MV-4-11 (cell line): ENCODE measurements around the gene ELFN1.
A peak's percentile ranks its signal among the peaks of the same experiment; 100 is the strongest.

ENCODE experiments used
- DNase-seq: peaks from one replicate; lab custom pipeline; 2025; lab: John Stamatoyannopoulos, UW

Gene ELFN1

DNA sequence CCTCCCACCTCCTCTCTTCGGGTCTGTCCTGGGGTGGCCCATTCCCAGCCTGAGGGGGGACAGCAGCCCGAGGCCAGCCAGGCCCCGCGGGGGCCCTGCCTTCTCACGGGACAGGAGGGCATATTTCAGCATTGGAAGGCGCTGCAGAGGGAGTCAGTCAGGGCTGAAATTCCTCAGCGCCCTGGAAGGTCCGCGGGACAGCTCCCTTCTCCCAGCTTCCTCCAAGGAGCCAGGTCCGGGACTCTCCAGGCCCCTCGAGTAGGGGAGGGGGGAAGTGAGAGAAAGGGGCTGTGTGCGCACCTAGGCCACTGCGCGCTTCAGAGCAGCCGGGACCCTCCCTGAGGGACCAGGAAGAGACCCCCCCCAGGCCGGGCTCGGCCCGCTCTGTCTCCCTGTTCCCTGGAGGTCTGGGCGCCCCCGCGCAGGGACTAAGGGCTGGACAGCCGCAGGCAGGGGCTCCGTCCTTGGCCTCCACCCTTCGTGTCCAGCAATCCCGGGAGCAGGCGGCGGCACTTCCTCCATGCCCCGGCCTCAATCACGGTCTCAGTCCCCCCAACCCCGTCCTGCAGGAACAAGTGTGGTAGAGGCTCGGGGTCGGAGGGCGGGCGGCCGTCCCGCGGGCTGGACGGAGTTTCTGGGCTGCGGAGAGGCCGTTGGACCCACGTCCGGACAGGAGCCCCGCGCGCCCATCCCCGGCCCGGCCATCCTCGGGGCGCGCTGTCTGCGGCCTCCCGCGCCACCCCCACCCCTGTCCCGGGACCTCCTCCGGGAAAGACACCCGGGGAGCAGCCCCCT lies 6.0 kb upstream of the ELFN1 start:
- no peak for DNase-seq

DNA sequence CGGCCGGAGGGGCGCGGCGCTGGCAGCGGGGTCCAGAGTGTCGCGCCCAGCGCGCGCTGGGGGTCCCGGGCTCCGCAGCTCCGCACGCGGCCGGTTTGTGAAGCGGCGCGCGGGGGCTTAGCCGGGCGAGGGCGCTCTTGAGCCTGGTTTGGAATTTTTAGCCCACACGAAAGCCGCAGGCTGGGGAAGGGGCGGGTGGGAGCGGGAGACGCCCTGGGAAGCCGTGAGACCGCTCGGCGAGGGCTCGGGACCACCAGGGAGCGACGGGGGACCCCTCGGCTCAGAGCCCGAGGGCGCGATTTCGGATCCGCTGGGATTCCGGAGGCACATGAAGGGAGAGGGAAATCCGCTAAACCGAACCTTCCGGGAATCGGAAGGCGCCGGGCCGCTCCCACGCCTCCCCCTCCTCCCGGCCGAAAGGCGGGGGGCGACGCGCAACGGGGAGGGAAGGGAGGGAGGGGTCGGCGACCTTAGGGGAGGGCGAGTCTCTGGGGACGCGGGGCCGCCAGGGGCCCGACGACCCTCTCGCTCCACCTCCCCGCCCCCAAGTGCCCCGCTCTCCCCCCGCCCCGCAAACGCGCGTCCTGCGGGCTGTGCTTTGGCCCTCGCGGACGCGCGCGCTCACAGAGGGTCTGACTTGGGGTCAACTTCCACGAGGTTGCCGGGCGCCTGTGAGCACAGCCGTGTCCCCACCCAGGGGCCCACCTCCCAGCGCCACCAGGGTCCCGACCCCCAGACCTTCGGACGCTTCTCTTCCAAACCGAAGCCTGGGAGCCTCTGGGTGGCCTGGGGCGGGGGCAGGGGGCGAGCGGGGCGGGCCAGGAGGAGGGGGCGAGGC lies 5.1 kb upstream of the ELFN1 start:
- peak; percentile 24 for DNase-seq

DNA sequence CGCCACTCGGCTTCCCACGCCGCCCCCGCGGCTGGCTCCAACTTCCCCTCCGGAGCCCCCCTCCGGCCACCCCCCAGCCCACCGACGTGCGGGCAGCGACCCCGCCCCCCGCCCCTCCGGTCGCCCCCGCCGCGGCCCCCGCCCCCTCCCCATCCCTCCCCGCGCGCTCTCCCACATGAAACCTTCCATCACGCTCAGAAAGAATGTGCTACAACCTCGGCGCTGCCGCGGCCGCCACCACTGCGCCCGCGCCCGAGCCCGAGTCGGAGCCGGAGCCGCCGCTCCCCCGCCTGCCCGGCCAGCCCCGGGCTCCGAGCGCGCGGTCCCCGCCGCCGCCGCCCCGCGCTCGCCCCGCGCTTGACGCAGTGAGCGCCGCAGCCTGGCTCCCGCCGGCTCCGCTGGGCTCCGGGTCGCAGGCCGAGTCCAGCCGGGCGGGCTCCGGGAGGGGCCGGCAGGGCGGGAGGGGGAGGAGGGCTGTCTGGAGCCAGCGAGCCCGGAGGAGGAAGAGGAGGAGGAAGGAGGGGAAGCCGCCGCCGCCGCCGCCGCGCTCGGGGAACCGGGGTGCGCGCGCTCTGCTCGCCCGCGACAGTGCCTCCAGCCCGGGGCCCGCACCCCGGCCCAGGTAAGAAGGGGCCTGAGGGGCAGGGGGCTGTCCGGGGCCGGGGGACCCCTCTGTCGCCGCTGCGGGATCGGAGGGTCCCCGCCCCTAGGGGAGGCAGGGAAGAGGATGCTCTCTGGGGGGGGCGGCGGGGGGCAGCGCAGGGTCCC lies 4.3 kb upstream of the ELFN1 start:
- no peak for DNase-seq

DNA sequence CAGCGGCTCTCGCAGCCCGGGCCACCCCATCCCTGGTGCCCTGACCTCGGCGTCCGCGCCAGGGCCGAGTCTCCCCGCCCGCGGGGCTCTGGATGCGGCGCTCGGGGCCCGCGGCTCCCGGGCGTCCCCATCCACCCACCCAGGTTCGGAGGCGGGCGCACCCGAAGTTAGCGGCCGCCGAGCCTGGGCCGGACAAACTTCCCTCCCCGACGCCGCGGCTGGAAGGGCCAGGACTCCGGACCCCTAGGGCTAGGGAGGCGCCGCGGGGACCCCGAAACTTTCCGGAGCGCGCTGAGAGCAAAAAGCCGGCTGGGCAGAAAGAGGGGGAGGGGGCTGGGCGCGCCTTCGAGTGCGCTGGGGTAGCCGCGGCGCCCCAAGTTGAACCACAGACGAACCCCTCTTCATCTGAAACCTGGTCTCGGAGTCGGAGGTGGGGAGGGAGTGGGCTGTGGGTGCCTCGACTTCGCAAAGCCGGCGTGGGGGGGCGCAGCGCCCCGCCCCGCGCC lies 3.7 kb upstream of the ELFN1 start:
- no peak for DNase-seq

DNA sequence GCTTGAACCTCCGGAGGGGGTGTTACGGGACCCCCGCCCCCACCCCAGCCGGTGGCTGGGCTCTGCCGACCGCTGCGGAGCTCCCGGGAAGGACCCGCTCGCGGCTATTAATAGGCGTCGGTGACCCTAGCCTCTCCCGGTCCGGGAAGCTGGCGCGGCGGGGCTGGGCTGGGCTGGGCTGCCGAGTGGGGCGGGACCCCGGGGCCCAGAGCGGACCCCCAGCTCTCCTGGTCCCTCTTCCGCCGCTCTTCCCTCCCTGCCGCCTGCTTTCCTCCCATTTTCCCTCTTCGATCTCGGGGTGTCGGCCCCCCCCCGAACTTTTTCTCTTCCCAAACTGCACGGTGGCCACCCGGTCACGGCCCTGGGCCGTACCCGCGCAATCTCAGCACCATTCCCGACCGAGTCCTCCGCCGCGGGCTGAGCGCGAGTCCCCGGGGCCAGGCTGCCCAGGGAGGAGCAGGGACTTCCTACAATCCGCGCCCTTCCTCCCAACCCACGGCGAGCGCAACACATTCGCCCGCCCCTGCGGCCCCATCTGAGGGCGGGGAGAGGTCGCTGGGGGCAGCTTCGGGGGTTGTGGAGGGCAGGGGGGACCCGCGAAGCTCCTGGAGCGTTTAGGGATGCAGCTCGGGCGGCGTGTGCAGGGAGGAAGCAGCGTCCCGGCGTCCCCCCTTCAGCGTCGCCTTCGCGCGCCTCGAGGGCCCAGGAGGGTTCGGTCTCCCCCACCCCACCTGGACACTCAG lies 3.1 kb upstream of the ELFN1 start:
- no peak for DNase-seq

DNA sequence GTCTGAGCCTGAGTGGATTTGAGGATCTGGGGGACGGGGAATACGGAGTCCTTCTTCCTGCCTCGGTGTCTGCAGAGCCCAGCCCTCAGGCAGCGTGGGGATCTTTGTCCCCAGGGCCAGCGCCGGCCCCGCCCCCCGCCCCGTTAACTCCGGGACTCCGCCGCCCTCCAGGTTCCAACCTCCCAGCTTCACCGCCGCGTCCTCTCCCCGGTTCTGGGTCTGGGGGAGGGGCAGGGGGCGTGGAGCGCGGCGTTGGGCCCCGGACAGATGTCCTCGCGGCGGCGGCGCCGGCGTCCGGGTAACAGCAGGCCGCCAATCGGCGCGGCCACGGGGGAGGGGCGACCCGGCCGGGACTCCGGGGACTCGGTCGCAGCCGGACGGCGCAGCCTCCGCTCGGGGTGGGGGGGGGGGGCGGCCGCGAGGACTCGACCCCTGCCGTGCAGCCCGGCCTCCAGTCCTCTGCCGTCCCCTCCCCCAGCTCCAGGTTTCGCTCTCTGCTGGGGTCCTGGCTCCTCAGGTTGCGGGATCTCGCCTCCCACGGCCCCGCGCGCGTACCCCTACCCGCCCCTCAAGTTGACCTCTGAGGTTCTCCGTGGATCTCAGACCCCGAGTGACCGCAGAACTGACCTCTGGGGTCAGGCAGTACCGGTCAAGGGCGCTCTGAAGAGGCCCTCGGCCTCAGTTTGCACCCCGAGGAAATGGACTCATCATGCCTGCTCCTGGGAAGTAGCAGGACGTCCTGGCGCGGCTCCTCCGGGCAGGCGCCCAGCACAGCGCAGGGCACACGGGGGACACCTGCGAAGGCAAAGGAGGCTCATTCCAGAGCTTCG lies 2.3 kb upstream of the ELFN1 start:
- DNase-seq = no peak

DNA sequence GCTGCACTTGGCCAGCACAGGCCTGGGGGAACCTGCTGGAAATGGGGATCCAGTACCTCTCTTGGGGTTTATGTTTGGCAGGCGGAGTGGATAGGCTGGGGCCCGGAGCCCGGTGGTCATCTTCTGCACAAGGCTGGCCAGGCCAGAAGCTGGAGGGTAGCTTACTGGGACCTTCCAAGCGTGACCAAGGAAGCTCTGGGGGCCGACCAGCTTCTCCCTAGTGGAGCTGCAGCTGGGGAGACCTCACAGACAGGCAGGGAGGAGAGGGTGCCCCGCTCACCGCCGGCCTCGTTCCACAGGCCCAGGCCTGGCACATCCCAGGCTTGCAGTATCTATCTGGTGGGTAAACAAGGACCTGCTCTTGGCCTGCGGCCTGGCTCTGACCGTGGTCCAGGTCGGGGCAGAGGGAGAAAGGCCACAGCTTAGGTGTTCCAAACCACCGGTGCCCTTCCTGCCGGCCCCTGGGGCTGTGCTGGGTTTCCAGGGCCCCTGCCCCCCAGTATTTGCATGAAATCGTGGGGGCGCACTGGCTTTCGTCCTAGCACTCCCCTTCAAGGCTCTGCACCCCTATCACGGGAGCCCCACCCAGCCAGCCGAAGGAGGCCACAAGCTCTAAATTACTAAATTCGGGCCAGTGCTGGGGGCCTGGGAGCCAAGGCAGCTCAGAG lies 1.5 kb upstream of the ELFN1 start:
- no peak for DNase-seq

DNA sequence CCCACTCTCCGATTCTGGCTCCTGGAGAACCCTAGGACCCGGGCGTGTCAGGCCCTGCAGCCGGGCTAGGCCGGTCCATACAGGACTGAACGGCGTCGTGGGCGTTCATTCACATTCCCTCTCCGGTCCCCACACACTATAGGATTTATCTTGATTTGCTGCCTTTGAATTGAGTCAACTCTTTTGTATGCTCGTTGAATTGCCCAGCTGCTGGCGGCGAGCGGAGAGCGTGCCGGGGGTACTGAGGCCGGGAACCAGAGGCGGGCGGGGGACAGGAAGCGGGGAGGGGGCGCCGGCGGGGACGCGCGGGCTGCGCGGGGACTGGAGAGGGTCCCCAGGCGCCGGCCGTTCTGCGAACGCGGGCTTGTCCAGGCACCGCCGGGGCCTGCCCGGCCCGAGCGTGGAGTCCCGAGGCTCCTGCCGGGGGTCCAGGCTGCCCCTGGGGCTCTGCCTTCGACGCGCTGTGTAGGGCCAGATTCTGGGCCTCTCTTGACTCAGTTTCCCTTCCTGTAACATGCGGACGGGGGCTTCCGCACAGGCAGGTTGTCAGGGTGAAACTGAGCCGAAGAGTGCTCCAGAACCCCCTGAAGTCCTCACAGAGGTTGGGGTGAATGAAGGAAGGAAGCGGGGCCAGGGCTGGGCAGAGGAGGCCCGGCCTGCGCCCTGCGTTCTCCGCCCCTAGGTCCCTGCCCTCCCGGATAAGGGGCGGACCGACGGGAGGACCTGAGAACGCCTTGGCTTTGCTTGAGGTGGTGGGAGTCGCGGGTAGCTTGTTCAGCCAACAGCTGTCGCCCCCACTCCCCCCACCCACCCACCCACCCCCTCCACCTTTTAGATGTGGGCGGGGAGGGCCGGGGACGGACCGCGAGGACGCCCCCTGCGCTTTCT lies 769 bp upstream of the ELFN1 start:
- no peak for DNase-seq

DNA sequence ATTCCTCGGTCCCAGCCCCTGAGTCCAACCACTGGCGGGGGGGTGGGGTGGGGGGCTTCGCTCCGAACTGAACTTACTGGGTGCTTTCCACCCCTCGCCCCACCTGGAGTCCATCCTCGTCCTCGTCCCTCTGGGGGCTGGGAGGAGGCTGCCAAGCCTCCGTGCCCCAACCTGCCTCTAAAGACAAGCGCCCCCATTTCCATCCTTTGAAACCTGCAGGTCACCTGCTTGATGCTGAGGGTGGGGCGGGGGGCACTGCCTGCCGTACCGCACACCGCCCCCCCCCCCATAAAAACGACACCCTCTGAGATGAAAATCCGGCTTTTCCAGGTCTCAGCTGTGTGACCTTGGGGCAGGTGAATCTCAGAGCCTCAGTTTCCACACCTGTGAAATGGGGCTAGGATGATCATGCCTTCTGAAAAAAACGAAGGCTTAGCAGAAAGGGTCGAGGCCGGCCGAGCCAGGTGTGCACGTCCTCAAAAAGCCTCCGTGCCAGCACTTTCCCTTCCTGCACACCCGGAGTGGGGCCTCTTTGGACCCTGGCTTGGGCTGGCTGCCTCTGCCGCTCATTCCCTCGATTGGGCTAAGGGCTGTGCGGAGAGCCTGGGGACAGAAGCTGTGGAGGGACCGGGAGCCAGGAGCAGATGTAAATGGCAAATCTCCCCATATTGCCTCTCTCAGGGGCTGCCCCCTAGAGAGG lies 967 bp downstream of the ELFN1 start:
- no peak for DNase-seq

DNA sequence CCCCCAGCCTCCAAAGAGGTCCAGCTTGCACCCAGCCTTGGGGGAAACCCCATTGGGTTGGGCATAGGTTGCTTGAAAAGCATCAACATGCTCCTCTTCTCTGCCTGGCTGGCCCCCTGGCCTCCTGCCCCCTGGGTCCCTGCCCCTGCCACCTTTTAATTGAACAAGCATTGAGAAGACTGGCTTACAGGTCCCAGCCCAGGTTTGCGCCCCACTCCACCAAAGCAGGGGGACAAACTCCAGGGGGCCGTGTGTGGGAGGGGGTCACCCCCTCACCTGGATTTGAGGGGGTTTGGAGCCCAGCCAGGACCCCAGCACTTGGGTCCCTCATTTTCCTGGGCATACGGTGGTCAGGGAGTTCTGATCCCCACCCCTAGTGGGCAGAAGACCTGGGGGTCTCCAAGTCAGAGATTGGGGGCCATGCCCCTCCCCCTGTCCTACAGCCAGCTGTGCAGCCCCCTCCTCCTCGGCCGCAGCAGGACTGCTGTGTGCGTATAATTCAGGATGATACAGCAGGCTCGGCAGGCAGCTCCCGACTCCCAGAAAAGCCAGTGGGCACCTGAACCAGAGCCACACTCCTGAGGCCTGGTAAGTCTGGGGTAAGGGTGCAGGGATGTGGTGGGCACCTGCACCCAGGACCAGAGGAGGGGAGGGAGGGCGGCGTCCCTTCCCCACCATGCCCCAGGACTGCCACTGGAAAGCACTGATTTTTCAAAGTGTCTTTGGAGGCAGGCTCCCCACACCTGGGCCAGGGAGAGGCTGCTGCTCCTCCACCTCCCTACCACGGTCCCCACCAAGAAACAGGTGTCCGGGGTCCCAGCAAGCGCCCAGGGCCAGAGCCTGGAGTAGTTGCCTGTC lies 1.7 kb downstream of the ELFN1 start:
- DNase-seq = no peak

DNA sequence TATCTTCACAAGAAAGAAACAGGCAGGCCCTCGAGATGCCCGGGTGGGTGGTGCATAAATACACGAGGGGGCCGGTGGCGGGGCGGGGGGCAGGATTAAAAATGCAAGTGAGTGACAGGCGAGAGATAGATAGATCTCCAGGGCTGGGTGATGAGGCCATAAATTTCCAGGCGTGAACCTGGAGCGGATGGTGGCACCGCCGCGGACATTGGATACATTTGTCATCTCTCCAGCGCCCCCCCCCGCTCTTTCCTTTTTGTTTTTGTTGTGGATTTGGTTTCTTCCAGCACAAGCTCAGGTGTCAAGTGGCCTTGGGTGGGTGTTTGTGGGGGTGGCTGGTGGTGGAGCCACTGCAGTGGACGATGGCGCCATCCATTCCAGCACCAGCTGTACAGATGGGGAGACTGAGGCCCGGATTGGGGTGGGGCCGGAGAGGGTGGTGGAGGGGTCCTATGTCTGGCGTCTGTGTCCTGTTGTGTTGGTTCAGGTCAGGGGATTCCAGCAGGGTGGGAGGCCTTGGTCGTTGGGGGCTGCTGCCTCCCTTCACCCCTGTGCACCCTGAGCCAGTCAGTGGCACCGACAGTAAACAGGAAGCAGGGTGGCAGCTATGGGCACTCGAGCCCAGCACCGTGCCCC lies 2.9 kb downstream of the ELFN1 start:
- DNase-seq = no peak

DNA sequence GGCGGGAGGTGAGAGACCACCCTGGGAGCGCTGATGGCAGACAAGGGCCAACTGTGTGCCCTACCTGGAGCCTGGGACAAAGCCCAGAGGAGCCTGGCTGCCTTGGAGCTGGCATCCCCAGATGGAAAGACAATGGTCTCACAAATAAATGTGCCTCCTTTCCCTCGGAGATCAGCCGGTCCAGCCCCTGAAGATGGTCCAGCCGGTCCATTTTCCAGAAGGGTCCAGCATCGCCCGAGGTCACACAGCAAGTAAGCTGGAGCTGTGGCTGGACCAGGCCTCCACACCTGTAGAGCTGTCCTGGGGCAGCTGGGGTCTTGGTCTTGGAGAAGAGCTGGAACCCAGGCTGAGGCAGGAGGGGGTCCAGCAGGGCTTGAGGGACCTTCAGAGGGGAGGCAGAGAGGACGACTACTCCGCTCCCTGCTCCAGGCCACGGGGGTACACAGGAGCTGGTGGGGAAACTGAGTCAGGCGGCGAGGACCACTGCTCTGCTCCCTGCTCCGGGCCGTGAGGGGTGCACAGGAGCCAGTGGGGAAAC lies 3.6 kb downstream of the ELFN1 start:
- DNase-seq = no peak

DNA sequence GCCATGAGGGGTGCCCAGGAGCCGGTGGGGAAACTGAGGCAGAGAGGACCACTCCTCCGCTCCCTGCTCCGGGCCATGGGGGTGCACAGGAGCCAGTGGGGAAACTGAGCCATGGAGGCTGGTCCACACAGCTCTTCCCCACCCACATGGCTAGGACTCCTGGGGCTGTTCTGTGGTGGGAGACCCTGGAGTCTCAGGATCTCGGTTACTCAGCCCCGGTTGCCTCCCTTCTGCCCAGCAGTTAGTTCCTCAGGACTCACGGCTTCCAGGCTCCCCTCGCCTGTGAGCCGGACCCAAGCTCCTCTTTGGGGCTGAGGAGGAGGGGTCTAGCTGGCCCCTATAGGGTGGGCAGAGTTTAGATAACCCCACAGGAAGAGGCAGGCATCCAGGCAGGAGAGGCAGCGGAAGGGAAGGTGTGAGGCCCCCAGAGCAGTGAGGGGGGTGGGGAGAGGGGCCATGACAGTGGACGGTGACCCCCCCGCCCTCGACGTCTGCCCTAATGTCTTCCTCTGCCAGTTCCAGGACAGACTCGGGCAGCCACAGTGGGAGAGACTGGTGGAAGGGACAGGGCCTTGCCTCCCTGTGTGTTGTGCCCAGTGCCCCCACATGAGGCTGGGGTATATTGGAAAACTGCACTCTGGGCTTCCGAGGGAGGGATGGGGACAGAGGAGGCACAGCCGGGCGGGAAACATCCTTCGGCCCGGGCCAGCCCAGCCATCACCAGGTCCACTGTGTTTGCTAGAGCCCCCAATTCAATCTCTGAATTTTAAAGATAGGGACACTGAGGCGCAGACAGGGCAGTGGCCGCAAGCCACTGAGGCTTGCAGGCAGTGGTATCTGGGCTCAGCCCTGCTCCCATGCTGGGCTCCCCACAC lies 4.3 kb downstream of the ELFN1 start:
- DNase-seq = no peak

DNA sequence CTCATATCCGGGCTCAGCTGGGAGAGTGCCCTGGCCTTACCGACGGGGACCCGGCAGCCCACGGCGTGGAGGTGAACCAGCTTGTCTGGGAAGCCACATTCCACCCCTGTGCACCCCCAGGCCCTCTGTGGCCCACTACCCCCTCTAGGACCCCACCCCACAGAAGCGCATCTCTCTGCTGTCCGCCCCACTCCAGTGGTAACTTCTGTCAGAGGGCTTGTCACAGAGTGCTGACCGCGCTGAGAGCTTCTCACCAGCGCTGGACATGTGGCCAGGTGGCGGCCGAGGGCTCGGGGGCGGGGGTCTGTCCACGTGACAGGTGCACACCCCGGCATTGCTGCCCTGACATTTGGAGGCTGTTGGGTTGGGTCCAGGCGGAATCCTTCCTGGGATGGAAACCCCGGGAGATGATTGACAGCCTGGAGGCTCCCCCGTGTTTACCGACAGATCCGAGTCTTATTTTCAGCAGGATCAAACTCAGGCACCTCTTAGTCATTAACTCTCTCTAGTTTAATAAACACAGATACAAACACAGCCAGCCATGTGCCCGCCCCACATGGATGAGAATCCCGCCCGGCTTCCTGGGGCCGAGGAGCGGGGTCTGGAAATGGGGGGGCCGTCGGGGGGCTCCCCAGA lies 5.1 kb downstream of the ELFN1 start:
- no peak for DNase-seq
